Heart right ventricle (tissue), 16 donors: ENCODE data around the gene GSE1. TPM values are rescaled to one million over a fixed set of nuclear protein-coding genes. Genes with fewer than 3 reads are reported as not detected.
A peak's percentile ranks its signal among the peaks of the same experiment; 100 is the strongest.

Experiments used
- ATAC-seq, 8 donors: fragments of 200-7000 bp; cut with Tn5 transposase; one replicate each; pipeline ENCODE4 v1.9.1; 2020; ENCODE audit warnings: mild to moderate bottlenecking in 8 of 8, moderate library complexity in 8 of 8, moderate number of reproducible peaks in 1 of 8
- DNase-seq, 2 donors: peaks; one replicate each; pipeline ENCODE4 v3.0.0-alpha.2; 2020
- H3K27ac ChIP-seq, 10 donors: fragments of 200-600 bp; sonication (generic) in 2 of 10; one replicate each; pipeline versions ENCODE4 v1.5.0 to v1.8.0; 2020 to 2022; ENCODE audit warnings: mild to moderate bottlenecking in 3 of 10
- H3K27me3 ChIP-seq, 7 donors: fragments of 200-600 bp; one replicate each; pipeline ENCODE4 v1.8.0; 2021 to 2022; ENCODE audit warnings: mild to moderate bottlenecking in 2 of 7
- H3K36me3 ChIP-seq, 9 donors: fragments of 200-600 bp; sonication (generic) in 1 of 9; one replicate each; pipeline versions ENCODE4 v1.5.0 to v1.8.0; 2020 to 2022; ENCODE audit warnings: mild to moderate bottlenecking in 2 of 9
- H3K4me1 ChIP-seq, 9 donors: fragments of 200-600 bp; sonication (generic) in 1 of 9; one replicate each; pipeline versions ENCODE4 v1.5.0 to v1.8.0; 2020 to 2022; ENCODE audit warnings: mild to moderate bottlenecking in 4 of 9
- H3K4me3 ChIP-seq, 10 donors: fragments of 200-600 bp; sonication (generic) in 2 of 10; one replicate each; pipeline versions ENCODE4 v1.5.0 to v1.8.0; 2020 to 2022; ENCODE audit warnings: mild to moderate bottlenecking in 7 of 10, moderate library complexity in 2 of 10
- H3K9me3 ChIP-seq, 11 donors: fragments of 200-600 bp in 10 of 11; sonication (generic) in 2 of 11; one replicate each; pipeline versions ENCODE4 v1.5.0 to v1.8.0; 2013 to 2022; ENCODE audit warnings: mild to moderate bottlenecking in 2 of 11, control low read depth in 1 of 11, moderate library complexity in 1 of 11
- CTCF ChIP-seq, 9 donors: fragments of 200-600 bp; sonication (generic) in 2 of 9; IDR thresholded peaks; one replicate each; pipeline versions ENCODE4 v1.5.0 to v1.8.0; 2021 to 2022; ENCODE audit warnings: antibody characterized with exemption in 9 of 9, mild to moderate bottlenecking in 5 of 9, moderate library complexity in 1 of 9
- WGBS, 2 donors: extraction: QIAGEN DNeasy Blood & Tissue Kit; methylation state at CpG; one replicate each; pipeline ENCODE4 v1.1.7; 2013; ENCODE audit warnings: inconsistent platforms in 1 of 2; 5-methylcytosine and 5-hydroxymethylcytosine counted together
- intact Hi-C, 10 donors: fragments of 100-400 bp; cut with DNase I; formaldehyde crosslinking; loops; one replicate each; pipeline versions ENCODE4 v1.11.1 to v1.14.2; 2022
- polyA plus RNA-seq, 2 donors: library from polyadenylated mRNA; stranded (reverse); fragments of 200-250 nt; gene quantifications; one replicate each; pipeline ENCODE4 v1.2.3, GENCODE V29; 2013
- total RNA-seq, 10 donors: library from RNA; stranded (reverse); fragmentation: NEBNext Ultra II Directional in 3 of 10; extraction: Animal tissue kit (Norgen Biotek cat#: 25700) in 3 of 10; gene quantifications; one replicate each; pipeline versions ENCODE4 v1.2.1 to v1.2.4, GENCODE V29; 2021 to 2023
- donor health status: Arrhythmogenic right ventricular cardiomyopathy.
- donor health status: ischemic (EF 13 %, LVEDD 7.1; RV severe dilation, severe dysfunction).
- donor health status: healthy with polysubstance abuse.
- donor health status: DM: no; HTN: yes; CAD: no.
- donor health status: DM: no; HTN: no; CAD: no.
- donor health status: ischemic (EF 25% LVEDD 6.9; RV normal size, moderate dysfunction).
- donor health status: ischemic (EF 25% LVEDD 5.7; RV mildly dilated, moderate dysfunction).
- donor health status: healthy.
- donor health status: DM: yes; HTN: yes; CAD: no.
- donor health status: Ischemic cardiomyopathy.
- donor health status: ischemic (EF 35%, LVEDD 5.7; RV mildly dilated, moderate dysfunction).
- donor health status: nonischemic (EF 11% LVEDD 7.7; RV severe dilation, severe dysfunction).
- donor health status: DM: yes; HTN: yes; CAD: no.
- donor health status: PGD.
- donor health status: ischemic (EF 29% LVEDD 5.4; RV normal size, mild dysfunction).
- donor health status: nonischemic (EF 23%, LVEDD 6.1; RV moderate dilation, normal function).

The GSE1 gene
- total and polyA plus RNA-seq, 12 donors = 15.6 to 53.2 (median 32.6) TPM

- Histone ChIP-seq H3K4me1 (peaks cover 26 to 85% (median 68%) of the 10 kb centered on the region in 9 donors), H3K4me3 (no peak overlapping the region), H3K27me3 (no peaks in the 10 kb centered on the region), H3K9me3 (peaks cover 0 to 14% (median 6%) of the 10 kb centered on the region in 11 donors), H3K36me3 (peaks cover 0 to 3% (median 0%) of the 10 kb centered on the region in 9 donors), H3K27ac (peak overlapping the region; percentile 27 to 94 (median 86))
- intact Hi-C loops = no loop called here
- 81 to 86% methylated on average over 14 of the region's 14 CpGs for WGBS, 2 donors
- DNase-seq = no peak
- no peak for ATAC-seq
- no peak for TF ChIP-seq CTCF (IDR thresholded peaks at IDR 0.05)
Observed at GRCh38 chr16:85628645-85629044, 15.5 kb downstream of the GSE1 start.

- no peak for TF ChIP-seq CTCF (IDR thresholded peaks at IDR 0.05)
- peaks cover 26 to 79% (median 64%) of the 10 kb centered on the region in 9 donors for H3K4me1 ChIP-seq
- H3K27ac ChIP-seq = peak overlapping the region; percentile 27 to 94 (median 86)
- intact Hi-C loops = no loop called here
- peaks cover 0 to 14% (median 6%) of the 10 kb centered on the region in 11 donors for H3K9me3 ChIP-seq
- WGBS, 2 donors = 69 to 72% methylated on average over 10 of the region's 10 CpGs
- H3K36me3 ChIP-seq = peaks cover 0 to 10% (median 0%) of the 10 kb centered on the region in 9 donors
- DNase-seq (peak in 1 of 2 donors; percentile 50), ATAC-seq (peak in 6 of 8 donors; percentile 25 to 72 (median 54))
- no peak overlapping the region for H3K4me3 ChIP-seq
- H3K27me3 ChIP-seq = no peaks in the 10 kb centered on the region
Observed at GRCh38 chr16:85629326-85629725, 16.2 kb downstream of the GSE1 start.

- ATAC-seq (no peak), DNase-seq (no peak)
- peaks cover 0 to 14% (median 6%) of the 10 kb centered on the region in 11 donors for H3K9me3 ChIP-seq
- WGBS, 2 donors = 89 to 91% methylated on average over 5 of the region's 5 CpGs
- peak overlapping the region in 2 of 10 donors; percentile 9 to 94 for H3K27ac ChIP-seq
- H3K36me3 ChIP-seq = peaks cover 0 to 13% (median 0%) of the 10 kb centered on the region in 9 donors
- TF ChIP-seq CTCF (IDR thresholded peaks at IDR 0.05) = no peak
- H3K4me3 ChIP-seq = no peak overlapping the region
- H3K27me3 ChIP-seq = no peaks in the 10 kb centered on the region
- intact Hi-C loops = no loop called here
- peaks cover 26 to 74% (median 64%) of the 10 kb centered on the region in 9 donors for H3K4me1 ChIP-seq
Observed at GRCh38 chr16:85629853-85630252, 16.7 kb downstream of the GSE1 start.

- 93 to 96% methylated on average over 11 of the region's 11 CpGs for WGBS, 2 donors
- TF ChIP-seq CTCF (IDR thresholded peaks at IDR 0.05) = no peak
- Histone ChIP-seq H3K4me1 (peaks cover 18 to 69% (median 56%) of the 10 kb centered on the region in 9 donors), H3K27ac (no peak overlapping the region), H3K27me3 (no peaks in the 10 kb centered on the region), H3K36me3 (peaks cover 0 to 19% (median 0%) of the 10 kb centered on the region in 9 donors), H3K4me3 (no peak overlapping the region), H3K9me3 (peaks cover 0 to 14% (median 6%) of the 10 kb centered on the region in 11 donors)
- ATAC-seq (no peak), DNase-seq (no peak)
- intact Hi-C loops = no loop called here
Observed at GRCh38 chr16:85631230-85631629, 18.1 kb downstream of the GSE1 start.
